ENCODE measurements around the gene KLHL29. TPM values are rescaled to one million over a fixed set of nuclear protein-coding genes. Genes with fewer than 3 reads are reported as not detected.

The KLHL29 gene
- total RNA-seq, 1 experiment from 2014 or later = 2.4 TPM

- no peak overlapping the region for H3K27ac ChIP-seq (ENCODE audit: insufficient read length, low read depth, low read length)
- H3K27me3 ChIP-seq (ENCODE audit: insufficient read depth, low read length) = no peaks in the 10 kb centered on the region
- Mint-ChIP-seq H3K9me3 (no peaks in the 10 kb centered on the region; a peak in 2 of 5 replicates), H3K4me1 (peaks cover 7 to 18% of the 10 kb centered on the region in 2 experiments), H3K36me3 (ENCODE audit: insufficient read depth in 1 of 3, low read depth in 3 of 3) (peaks cover 0 to 4% (median 0%) of the 10 kb centered on the region in 3 experiments; a peak in 4 of 7 replicates), H3K27ac (peak overlapping the region in 1 of 3 experiments; percentile 28; a peak in 1 of 7 replicates), H3K4me3 (no peak overlapping the region), H3K27me3 (ENCODE audit: low read depth) (peaks cover 7% of the 10 kb centered on the region)
- no peaks in the 10 kb centered on the region for H3K79me2 ChIP-seq (ENCODE audit: insufficient read depth, low read length)
- WGBS (ENCODE audit: extremely low coverage, insufficient read length, low lambda C conversion rate) = no CpG with 5 or more reads among the region's 19 CpGs
- no peak overlapping the region for H2BK5ac ChIP-seq (ENCODE audit: insufficient read length, low read length)
- H3K4me1 ChIP-seq (ENCODE audit: insufficient read depth, low read length) = no peaks in the 10 kb centered on the region
- H4K5ac ChIP-seq (ENCODE audit: insufficient read length, low read depth, low read length) = no peak overlapping the region
- no peak overlapping the region for H4K8ac ChIP-seq (replicated peaks; ENCODE audit: insufficient read length, low read depth, low read length)
- no peak overlapping the region for H2AK5ac ChIP-seq (ENCODE audit: insufficient read length, low read length)
- no peak overlapping the region for H3T11ph ChIP-seq (ENCODE audit: low read length)
- H4K20me1 ChIP-seq (ENCODE audit: control insufficient read depth, insufficient read depth, insufficient read length) = no peaks in the 10 kb centered on the region
- no peak overlapping the region for H3K4ac ChIP-seq (ENCODE audit: low read depth, low read length)
- H4K91ac ChIP-seq (ENCODE audit: insufficient read length, low read depth, low read length) = no peak overlapping the region
- H2BK120ac ChIP-seq (ENCODE audit: low read depth, low read length, poor library complexity, severe bottlenecking) = no peak overlapping the region
- H3K79me1 ChIP-seq (ENCODE audit: insufficient read depth, low read depth, low read length, poor library complexity, severe bottlenecking) = no peaks in the 10 kb centered on the region
- no peak overlapping the region for H2AFZ ChIP-seq (ENCODE audit: low read length)
- no peak overlapping the region for H2BK12ac ChIP-seq (ENCODE audit: insufficient read length, low read depth, low read length)
- no peak for DNase-seq
- H3K14ac ChIP-seq (ENCODE audit: insufficient read depth, low read length) = no peak overlapping the region
- H3K23ac ChIP-seq (ENCODE audit: insufficient read length, low read depth, low read length) = no peak overlapping the region
- H3K56ac ChIP-seq (ENCODE audit: insufficient read length, low read depth, low read length) = no peak overlapping the region
- no peaks in the 10 kb centered on the region for H3K23me2 ChIP-seq (ENCODE audit: insufficient read length, low read depth, low read length, poor library complexity, severe bottlenecking)
- H2BK15ac ChIP-seq (ENCODE audit: low read depth, low read length) = no peak overlapping the region
- no peak overlapping the region for H3K18ac ChIP-seq (ENCODE audit: insufficient read length, low read depth, low read length)
- H2BK20ac ChIP-seq (ENCODE audit: low read depth, low read length, poor library complexity, severe bottlenecking) = no peak overlapping the region
- no peak overlapping the region for H3K4me2 ChIP-seq (ENCODE audit: insufficient read depth, insufficient read length, low read length)
- no peaks in the 10 kb centered on the region for H3K9me3 ChIP-seq (ENCODE audit: control insufficient read depth, low read depth, low read length)
- no peak overlapping the region for H3K9ac ChIP-seq (ENCODE audit: extremely low read depth, insufficient read length, low read length)
- no peak for TF ChIP-seq CTCF (conservative IDR thresholded peaks at IDR 0.05)
Observed at GRCh38 chr2:23684395-23685176, 299.6 kb downstream of the KLHL29 start.
